HepG2 (cell line): ENCODE results near the gene ZG16. TPM values are rescaled to one million over a fixed set of nuclear protein-coding genes. Genes with fewer than 3 reads are reported as not detected.
A peak's percentile ranks its signal among the peaks of the same experiment; 100 is the strongest.

Experiments used
- BCLAF1 ChIP-seq: fragments of 450-650 bp; IDR thresholded peaks from 2 replicates; pipeline ENCODE4 v1.6.1; 2017; ENCODE audit warnings: mild to moderate bottlenecking
- FOXA3 ChIP-seq: IDR thresholded peaks from 2 replicates; pipeline ENCODE4 v1.6.1; 2016; ENCODE audit warnings: missing genetic modification reagents, missing compliant biosample characterization
- HDAC2 ChIP-seq: sonication (generic); formaldehyde crosslinking; IDR thresholded peaks from 2 replicates; pipeline ENCODE4 v1.4.0; 2020; ENCODE audit warnings: missing genetic modification reagents
- HNRNPL ChIP-seq: fragments of 200-400 bp; formaldehyde crosslinking; IDR thresholded peaks from 2 replicates; pipeline ENCODE4 v1.6.1; 2017; ENCODE audit warnings: mild to moderate bottlenecking, low read depth, low read length
- KDM1A ChIP-seq: IDR thresholded peaks from 2 replicates; pipeline ENCODE4 v1.6.1; 2016; ENCODE audit warnings: missing compliant biosample characterization
- MAZ ChIP-seq, 2 experiments: sonication (generic) in 1 of 2; formaldehyde crosslinking in 1 of 2; IDR thresholded peaks; 2 replicates each; pipeline versions ENCODE4 v1.5.0 to v1.6.1; 2012 to 2020; ENCODE audit warnings: low read depth in 2 of 2, mild to moderate bottlenecking in 2 of 2, borderline replicate concordance in 1 of 2, improper control_type of control experiment in 1 of 2, low read length in 1 of 2, missing genetic modification reagents in 1 of 2, moderate library complexity in 1 of 2
- NCOR1 ChIP-seq: fragments of 200-600 bp; sonication (generic); IDR thresholded peaks from 2 replicates; pipeline ENCODE4 v1.7.0; 2017; ENCODE audit warnings: antibody characterized with exemption, low read length, borderline replicate concordance
- PHF5A ChIP-seq: IDR thresholded peaks from one replicate; pipeline ENCODE4 v1.6.1; 2018; ENCODE audit warnings: low read depth, missing genetic modification reagents; ENCODE audit not compliant: unreplicated experiment
- PHF8 ChIP-seq: sonication (generic); formaldehyde crosslinking; IDR thresholded peaks from 2 replicates; pipeline ENCODE4 v1.5.0; 2020; ENCODE audit warnings: missing genetic modification reagents
- POGZ ChIP-seq: sonication (generic); formaldehyde crosslinking; IDR thresholded peaks from 2 replicates; pipeline ENCODE4 v1.4.0; 2020; ENCODE audit warnings: mild to moderate bottlenecking, missing genetic modification reagents
- POLR2AphosphoS2 ChIP-seq: IDR thresholded peaks from 2 replicates; pipeline ENCODE4 v1.6.1; 2011; ENCODE audit warnings: low read depth, low read length, improper control_type of control experiment
- RARG ChIP-seq: sonication (generic); formaldehyde crosslinking; IDR thresholded peaks from 2 replicates; pipeline ENCODE4 v1.4.0; 2020; ENCODE audit warnings: low read depth, mild to moderate bottlenecking, missing genetic modification reagents
- RFXAP ChIP-seq: sonication (generic); formaldehyde crosslinking; IDR thresholded peaks from 2 replicates; pipeline ENCODE4 v1.4.0; 2020; ENCODE audit warnings: missing genetic modification reagents, borderline replicate concordance
- SALL1 ChIP-seq: sonication (generic); formaldehyde crosslinking; IDR thresholded peaks from 2 replicates; pipeline ENCODE4 v1.8.0; 2022; ENCODE audit warnings: mild to moderate bottlenecking, missing genetic modification reagents
- SIX1 ChIP-seq: sonication (generic); formaldehyde crosslinking; IDR thresholded peaks from 2 replicates; pipeline ENCODE4 v1.4.0; 2020; ENCODE audit warnings: missing genetic modification reagents, borderline replicate concordance
- SOX13 ChIP-seq, 3 experiments: fragments of 450-650 bp in 1 of 3; sonication (generic) in 1 of 3; formaldehyde crosslinking in 1 of 3; IDR thresholded peaks in 2 of 3; conservative IDR thresholded peaks in 1 of 3; 2 replicates each; pipeline versions ENCODE4 v1.5.0 to v1.6.1; 2016 to 2020; ENCODE audit warnings: antibody characterized with exemption in 1 of 3, mild to moderate bottlenecking in 1 of 3, missing compliant biosample characterization in 1 of 3, missing genetic modification reagents in 1 of 3, moderate library complexity in 1 of 3
- SP5 ChIP-seq: IDR thresholded peaks from 2 replicates; pipeline ENCODE4 v1.6.1; 2016; ENCODE audit warnings: low read depth, borderline replicate concordance
- WIZ ChIP-seq: sonication (generic); formaldehyde crosslinking; IDR thresholded peaks from 2 replicates; pipeline ENCODE4 v1.5.1; 2020; ENCODE audit warnings: mild to moderate bottlenecking, missing genetic modification reagents
- ZNF276 ChIP-seq: sonication (generic); formaldehyde crosslinking; IDR thresholded peaks from 2 replicates; pipeline ENCODE4 v1.4.0; 2020; ENCODE audit warnings: mild to moderate bottlenecking, low read depth, missing genetic modification reagents
- ZNF556 ChIP-seq: sonication (generic); formaldehyde crosslinking; IDR thresholded peaks from 2 replicates; pipeline ENCODE4 v1.4.0; 2020; ENCODE audit warnings: mild to moderate bottlenecking, missing genetic modification reagents, borderline replicate concordance
- ZNF770 ChIP-seq: sonication (generic); formaldehyde crosslinking; IDR thresholded peaks from 2 replicates; pipeline ENCODE4 v1.5.0; 2020; ENCODE audit warnings: mild to moderate bottlenecking, missing genetic modification reagents
- ZNF772 ChIP-seq: sonication (generic); formaldehyde crosslinking; IDR thresholded peaks from 2 replicates; pipeline ENCODE4 v1.5.0; 2020; ENCODE audit warnings: mild to moderate bottlenecking, missing genetic modification reagents
- ZNF83 ChIP-seq: sonication (generic); formaldehyde crosslinking; IDR thresholded peaks from 2 replicates; pipeline ENCODE4 v1.4.0; 2020; ENCODE audit warnings: missing genetic modification reagents, mild to moderate bottlenecking, borderline replicate concordance
- ZSCAN31 ChIP-seq: sonication (generic); formaldehyde crosslinking; IDR thresholded peaks from 2 replicates; pipeline ENCODE4 v1.5.0; 2020; ENCODE audit warnings: low read depth, mild to moderate bottlenecking, missing genetic modification reagents
- polyA plus RNA-seq, 8 experiments: library from polyadenylated mRNA; depleted of rRNA in 3 of 8; stranded (reverse) in 7 of 8; unstranded in 1 of 8; fragments of >200 nt; fragmentation: Illumina TruSeq in 4 of 8; extraction: Trizol in 4 of 8; gene quantifications; 2 replicates each; pipeline versions ENCODE4 v1.2.1 to v1.2.3, GENCODE V29; 2011 to 2016; ENCODE audit warnings: low read depth in 4 of 8, missing spikeins in 1 of 8, mixed read lengths in 1 of 8; ENCODE audit not compliant: insufficient read depth in 1 of 8
- total RNA-seq, 5 experiments: library from RNA; depleted of rRNA; stranded (reverse); fragments of >200 nt; fragmentation: Illumina TruSeq; extraction: Trizol; gene quantifications; 2 replicates each; pipeline ENCODE4 v1.2.3, GENCODE V29; 2016; ENCODE audit warnings: low read depth in 1 of 5

Gene ZG16
- total and polyA plus RNA-seq, 2 of the 13 experiments (the other 11 are each of a cell fraction or from before 2014, with no cell fraction given): 0.04 to 0.07 TPM

GRCh38 chr16:29757950-29758466, 20.0 kb upstream of the ZG16 start (continued):
- TF ChIP-seq POGZ (CRISPR knock-in tag) (peak; percentile 46), FOXA3 (CRISPR knock-in tag) (peak; percentile 55), POLR2AphosphoS2 (no peak), ZNF772 (CRISPR knock-in tag) (no peak), HDAC2 (CRISPR knock-in tag) (peak; percentile 68; the same call in 1 of the 2 replicates), HNRNPL (no peak), MAZ (IDR thresholded peaks at IDR 0.05; ENCODE audit: borderline replicate concordance, low read depth, low read length) (no peak), MAZ (CRISPR knock-in tag; IDR thresholded peaks at IDR 0.05; ENCODE audit: low read depth) (0 out of 2 replicates have a peak, but pooled peaks have one; percentile 20), SP5 (CRISPR knock-in tag) (no peak), ZNF770 (CRISPR knock-in tag) (peak; percentile 73; the same call in 1 of the 2 replicates), RFXAP (CRISPR knock-in tag) (peak; percentile 16; the same call in 1 of the 2 replicates), PHF5A (CRISPR knock-in tag) (peak; percentile 45), NCOR1 (peak; percentile 48), ZNF556 (CRISPR knock-in tag) (peak; percentile 70; the same call in 1 of the 2 replicates), BCLAF1 (no peak), ZNF276 (no peak), SIX1 (CRISPR knock-in tag) (no peak), KDM1A (CRISPR knock-in tag) (peak; percentile 60), WIZ (CRISPR knock-in tag) (no peak), RARG (no peak), PHF8 (CRISPR knock-in tag) (no peak), SALL1 (CRISPR knock-in tag) (peak; percentile 42), SOX13 (IDR thresholded peaks at IDR 0.05) (no peak), SOX13 (CRISPR knock-in tag; conservative IDR thresholded peaks at IDR 0.05 in 1 of 2, IDR thresholded peaks at IDR 0.05 in 1 of 2) (peak in 1 of 2 experiments; percentile 68; a peak in 1 of 4 replicates), ZNF83 (CRISPR knock-in tag) (no peak), ZSCAN31 (CRISPR knock-in tag) (peak; percentile 54; the same call in 1 of the 2 replicates)
